Gastroesophageal sphincter (tissue), 4 donors: ENCODE data around the gene ZNF746. TPM values are rescaled to one million over a fixed set of nuclear protein-coding genes. Genes with fewer than 3 reads are reported as not detected.
"Not testable (repeated sequence)": the region's sequence is repeated elsewhere in the genome, so short reads cannot be mapped to it uniquely, and the experiment has no call there.

ENCODE experiments used
- ATAC-seq: fragments of 150-250 bp; one replicate; pipeline ENCODE4 v1.9.1; 2016; ENCODE audit warnings: mild to moderate bottlenecking, moderate library complexity
- H3K27ac ChIP-seq, 4 donors: fragments of 200-600 bp; sonication (generic) in 3 of 4; 1 replicate in 3 of 4; 2 replicates in 1 of 4; pipeline ENCODE4 v1.5.1; 2016 to 2019
- H3K27me3 ChIP-seq: fragments of 200-600 bp; sonication (generic); one replicate; pipeline ENCODE4 v1.5.1; 2019
- H3K36me3 ChIP-seq, 2 donors: fragments of 200-600 bp; sonication (generic); one replicate each; pipeline ENCODE4 v1.5.1; 2019; ENCODE audit warnings: control low read depth in 1 of 2
- H3K4me1 ChIP-seq, 3 donors: fragments of 200-600 bp; sonication (generic); 1 replicate in 2 of 3; 2 replicates in 1 of 3; pipeline ENCODE4 v1.5.1; 2016 to 2019; ENCODE audit warnings: control low read depth in 2 of 3
- H3K4me3 ChIP-seq, 2 donors: fragments of 200-600 bp; sonication (generic); one replicate each; pipeline ENCODE4 v1.5.1; 2019; ENCODE audit warnings: mild to moderate bottlenecking in 1 of 2, moderate library complexity in 1 of 2
- H3K9me3 ChIP-seq, 3 donors: fragments of 200-600 bp; sonication (generic); one replicate each; pipeline ENCODE4 v1.5.1; 2017 to 2019; ENCODE audit warnings: control low read depth in 2 of 3
- EP300 ChIP-seq: sonication (generic); formaldehyde crosslinking; IDR thresholded peaks from one replicate; pipeline ENCODE4 v1.6.1; 2017; ENCODE audit warnings: antibody characterized with exemption, mild to moderate bottlenecking
- POLR2A ChIP-seq, 2 donors: fragments of 450-650 bp; IDR thresholded peaks; one replicate each; pipeline ENCODE4 v1.6.1; 2017; ENCODE audit warnings: antibody characterized with exemption in 2 of 2, mild to moderate bottlenecking in 2 of 2, moderate library complexity in 1 of 2
- POLR2AphosphoS5 ChIP-seq: sonication (generic); formaldehyde crosslinking; IDR thresholded peaks from one replicate; pipeline ENCODE4 v1.6.1; 2017; ENCODE audit warnings: antibody characterized with exemption
- WGBS, 2 donors: methylation state at CpG; one replicate each; pipeline ENCODE4 v1.1.5; 2018; ENCODE audit warnings: low coverage in 1 of 2; 5-methylcytosine and 5-hydroxymethylcytosine counted together
- total RNA-seq, 4 donors: library from RNA; depleted of rRNA; stranded (reverse); fragments of >200 nt; gene quantifications; one replicate each; pipeline ENCODE4 v1.1.0, GENCODE V29; 2016
- TF ChIP-seq, protein P1 (sequence below), 4 experiments: fragments of 200-600 bp in 2 of 4; fragments of 450-650 bp in 2 of 4; sonication (generic) in 1 of 4; IDR thresholded peaks; one replicate each; pipeline ENCODE4 v1.5.1; 2017 to 2019; ENCODE audit warnings: antibody characterized with exemption in 4 of 4, mild to moderate bottlenecking in 2 of 4, moderate library complexity in 2 of 4

Gene ZNF746
- total RNA-seq, 4 donors from 2014 or later: 17.2 to 26.4 (median 22.6) TPM

DNA sequence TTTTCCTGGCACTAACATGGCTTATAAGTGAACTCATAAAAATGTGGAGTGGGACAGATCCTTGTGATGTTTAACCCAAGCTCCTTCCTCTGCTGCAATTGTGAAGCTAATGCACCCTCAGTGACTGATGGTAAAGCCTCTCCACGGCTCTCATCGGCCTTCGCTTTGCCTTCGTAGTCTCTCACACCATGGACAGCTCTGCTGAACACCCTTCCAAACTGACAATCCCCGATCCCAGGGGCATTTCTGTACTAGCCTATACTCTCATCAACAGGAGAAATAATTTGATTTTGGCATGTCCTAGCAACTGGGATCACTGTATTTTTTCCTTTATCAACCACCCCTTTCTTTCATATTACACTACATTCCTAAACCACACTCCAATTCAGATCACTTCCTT, 42.9 kb downstream of the ZNF746 start:
- WGBS, 2 donors: 79 to 92% methylated on average over 5 of the region's 5 CpGs
- Histone ChIP-seq H3K36me3 (peaks cover 3 to 72% of the 10 kb centered on the region in 2 donors), H3K27ac (no peak overlapping the region), H3K27me3 (no peaks in the 10 kb centered on the region), H3K4me3 (no peak overlapping the region), H3K9me3 (no peaks in the 10 kb centered on the region), H3K4me1 (peaks cover 0 to 27% (median 9%) of the 10 kb centered on the region in 3 donors)
- TF ChIP-seq, protein P1, sequence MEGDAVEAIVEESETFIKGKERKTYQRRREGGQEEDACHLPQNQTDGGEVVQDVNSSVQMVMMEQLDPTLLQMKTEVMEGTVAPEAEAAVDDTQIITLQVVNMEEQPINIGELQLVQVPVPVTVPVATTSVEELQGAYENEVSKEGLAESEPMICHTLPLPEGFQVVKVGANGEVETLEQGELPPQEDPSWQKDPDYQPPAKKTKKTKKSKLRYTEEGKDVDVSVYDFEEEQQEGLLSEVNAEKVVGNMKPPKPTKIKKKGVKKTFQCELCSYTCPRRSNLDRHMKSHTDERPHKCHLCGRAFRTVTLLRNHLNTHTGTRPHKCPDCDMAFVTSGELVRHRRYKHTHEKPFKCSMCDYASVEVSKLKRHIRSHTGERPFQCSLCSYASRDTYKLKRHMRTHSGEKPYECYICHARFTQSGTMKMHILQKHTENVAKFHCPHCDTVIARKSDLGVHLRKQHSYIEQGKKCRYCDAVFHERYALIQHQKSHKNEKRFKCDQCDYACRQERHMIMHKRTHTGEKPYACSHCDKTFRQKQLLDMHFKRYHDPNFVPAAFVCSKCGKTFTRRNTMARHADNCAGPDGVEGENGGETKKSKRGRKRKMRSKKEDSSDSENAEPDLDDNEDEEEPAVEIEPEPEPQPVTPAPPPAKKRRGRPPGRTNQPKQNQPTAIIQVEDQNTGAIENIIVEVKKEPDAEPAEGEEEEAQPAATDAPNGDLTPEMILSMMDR (IDR thresholded peaks at IDR 0.05): no peak
- TF ChIP-seq POLR2A (IDR thresholded peaks at IDR 0.05): no peak
- TF ChIP-seq EP300: no peak
- TF ChIP-seq POLR2AphosphoS5: no peak
- no peak for ATAC-seq

DNA sequence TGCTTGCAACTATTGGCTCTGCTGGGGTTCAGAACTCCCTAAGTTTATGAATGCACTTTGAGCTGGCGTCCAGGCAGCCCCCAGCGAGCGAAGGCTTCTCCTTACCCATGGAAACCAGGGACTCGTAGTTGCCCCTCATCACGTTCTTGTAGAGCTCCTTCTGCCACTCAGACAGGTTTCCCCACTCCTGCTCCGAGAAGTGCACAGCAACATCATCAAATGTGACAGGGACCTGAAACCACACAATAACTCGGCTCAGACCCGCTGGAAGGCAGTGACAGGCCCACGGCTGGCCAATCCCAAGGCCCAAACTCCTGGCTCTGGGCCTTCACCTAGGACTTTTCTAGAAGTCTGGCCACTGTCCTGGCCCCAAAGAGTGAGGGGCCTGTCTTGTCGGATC, 43.6 kb downstream of the ZNF746 start:
- Histone ChIP-seq H3K9me3 (no peaks in the 10 kb centered on the region), H3K27me3 (no peaks in the 10 kb centered on the region), H3K36me3 (peaks cover 3 to 80% of the 10 kb centered on the region in 2 donors), H3K4me1 (peaks cover 0 to 19% (median 7%) of the 10 kb centered on the region in 3 donors), H3K4me3 (no peak overlapping the region), H3K27ac (no peak overlapping the region)
- no peak for ATAC-seq
- 81% methylated on average over 3 of the region's 10 CpGs; no CpG with 5 or more reads in 1 of the 2 donors for WGBS, 2 donors
- no peak for TF ChIP-seq POLR2AphosphoS5
- no peak for TF ChIP-seq POLR2A (IDR thresholded peaks at IDR 0.05)

GRCh38 chr7:149450821-149451220, 46.8 kb downstream of the ZNF746 start:
- Histone ChIP-seq H3K4me1 (no peaks in the 10 kb centered on the region), H3K27me3 (no peaks in the 10 kb centered on the region), H3K4me3 (no peak overlapping the region), H3K27ac (no peak overlapping the region), H3K9me3 (no peaks in the 10 kb centered on the region), H3K36me3 (peaks cover 3 to 100% of the 10 kb centered on the region in 2 donors)
- TF ChIP-seq, protein P1 (IDR thresholded peaks at IDR 0.05): no peak
- TF ChIP-seq EP300 (no peak), POLR2AphosphoS5 (no peak), POLR2A (IDR thresholded peaks at IDR 0.05) (no peak)
- ATAC-seq: no peak
- 86 to 100% methylated on average over 1 to 2 of the region's 10 CpGs for WGBS, 2 donors

DNA sequence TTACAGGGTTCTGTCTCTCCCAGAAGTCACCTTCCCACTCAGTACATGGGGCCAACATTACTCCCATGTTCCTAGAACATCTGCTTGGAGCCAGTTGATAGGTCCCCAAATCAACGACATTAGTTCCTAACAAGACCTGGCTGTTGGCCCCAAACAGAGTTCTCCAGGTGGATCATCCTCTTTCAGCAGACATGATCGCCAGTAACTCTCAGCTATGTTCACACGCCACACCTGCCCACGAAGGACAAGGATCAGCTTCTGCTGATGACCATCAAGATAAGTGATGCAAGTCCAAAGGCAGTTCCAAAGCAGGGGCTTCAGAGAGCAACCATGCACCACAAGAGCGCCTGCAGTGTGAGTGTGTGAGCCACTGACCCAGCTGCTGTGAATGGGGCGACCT, 47.7 kb downstream of the ZNF746 start:
- Histone ChIP-seq H3K36me3 (peaks cover 3 to 100% of the 10 kb centered on the region in 2 donors), H3K4me1 (no peaks in the 10 kb centered on the region), H3K27me3 (no peaks in the 10 kb centered on the region), H3K27ac (no peak overlapping the region), H3K9me3 (no peaks in the 10 kb centered on the region), H3K4me3 (no peak overlapping the region)
- WGBS, 2 donors: 90 to 100% methylated on average over 2 of the region's 6 CpGs
- ATAC-seq: no peak
- TF ChIP-seq, protein P1 (IDR thresholded peaks at IDR 0.05): no peak
- TF ChIP-seq EP300: no peak
- no peak for TF ChIP-seq POLR2A (IDR thresholded peaks at IDR 0.05)
- TF ChIP-seq POLR2AphosphoS5: no peak

DNA sequence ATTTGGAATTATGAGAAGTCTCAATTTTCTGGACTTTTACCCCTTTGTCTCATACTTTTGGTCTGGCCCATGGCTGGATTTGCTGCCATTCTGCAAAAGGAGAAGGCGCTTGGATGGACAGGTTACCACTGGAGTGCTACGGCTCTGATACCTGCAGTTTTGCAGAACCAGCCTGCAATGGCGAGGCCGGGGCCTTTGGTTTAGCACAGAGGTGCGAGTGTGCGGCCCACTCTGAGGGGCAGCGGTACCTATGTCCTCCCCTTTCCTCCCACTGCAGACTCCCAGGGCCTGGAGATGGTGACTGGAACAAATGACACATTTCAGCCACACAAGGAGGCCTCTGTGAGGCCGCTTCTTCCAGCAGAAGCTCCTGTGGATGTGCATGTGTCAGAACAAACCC, 48.6 kb downstream of the ZNF746 start:
- Histone ChIP-seq H3K4me3 (no peak overlapping the region), H3K9me3 (no peaks in the 10 kb centered on the region), H3K36me3 (peaks cover 3 to 100% of the 10 kb centered on the region in 2 donors), H3K27ac (no peak overlapping the region), H3K27me3 (no peaks in the 10 kb centered on the region), H3K4me1 (no peaks in the 10 kb centered on the region)
- no peak for TF ChIP-seq POLR2A (IDR thresholded peaks at IDR 0.05)
- TF ChIP-seq POLR2AphosphoS5: no peak
- TF ChIP-seq, protein P1 (IDR thresholded peaks at IDR 0.05): no peak
- no peak for ATAC-seq
- 100% methylated on average over 4 of the region's 8 CpGs; no CpG with 5 or more reads in 1 of the 2 donors for WGBS, 2 donors

- not testable (repeated sequence) for ATAC-seq, H3K9me3 ChIP-seq
These were observed 51.6 kb downstream of the ZNF746 start for GRCh38 chr7:149446026-149446425.

More at GRCh38 chr7:149446026-149446425, 51.6 kb downstream of the ZNF746 start:
- not testable (repeated sequence) for H3K4me3 ChIP-seq, H3K27me3 ChIP-seq, H3K4me1 ChIP-seq, H3K27ac ChIP-seq
- peaks cover 3 to 84% of the 10 kb centered on the region in 2 donors for H3K36me3 ChIP-seq
- 89 to 99% methylated on average over 3 to 6 of the region's 11 CpGs for WGBS, 2 donors
